Astrocyte (in vitro differentiated cells and primary cell): ENCODE measurements around the gene ABCC4.

Source experiments
- EZH2 ChIP-seq: IDR thresholded peaks from 2 replicates; pipeline ENCODE4 v1.6.1; 2012; ENCODE audit warnings: mild to moderate bottlenecking, low read length, inconsistent platforms; ENCODE audit not compliant: insufficient read depth
- TF ChIP-seq, protein P1 (sequence below): IDR thresholded peaks from 2 replicates; pipeline ENCODE4 v1.5.1; 2011; ENCODE audit warnings: low read depth, mild to moderate bottlenecking, inconsistent platforms, low read length, moderate library complexity; ENCODE audit not compliant: insufficient read depth

- TF ChIP-seq, protein P1, sequence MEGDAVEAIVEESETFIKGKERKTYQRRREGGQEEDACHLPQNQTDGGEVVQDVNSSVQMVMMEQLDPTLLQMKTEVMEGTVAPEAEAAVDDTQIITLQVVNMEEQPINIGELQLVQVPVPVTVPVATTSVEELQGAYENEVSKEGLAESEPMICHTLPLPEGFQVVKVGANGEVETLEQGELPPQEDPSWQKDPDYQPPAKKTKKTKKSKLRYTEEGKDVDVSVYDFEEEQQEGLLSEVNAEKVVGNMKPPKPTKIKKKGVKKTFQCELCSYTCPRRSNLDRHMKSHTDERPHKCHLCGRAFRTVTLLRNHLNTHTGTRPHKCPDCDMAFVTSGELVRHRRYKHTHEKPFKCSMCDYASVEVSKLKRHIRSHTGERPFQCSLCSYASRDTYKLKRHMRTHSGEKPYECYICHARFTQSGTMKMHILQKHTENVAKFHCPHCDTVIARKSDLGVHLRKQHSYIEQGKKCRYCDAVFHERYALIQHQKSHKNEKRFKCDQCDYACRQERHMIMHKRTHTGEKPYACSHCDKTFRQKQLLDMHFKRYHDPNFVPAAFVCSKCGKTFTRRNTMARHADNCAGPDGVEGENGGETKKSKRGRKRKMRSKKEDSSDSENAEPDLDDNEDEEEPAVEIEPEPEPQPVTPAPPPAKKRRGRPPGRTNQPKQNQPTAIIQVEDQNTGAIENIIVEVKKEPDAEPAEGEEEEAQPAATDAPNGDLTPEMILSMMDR: no peak
- TF ChIP-seq EZH2: no peak
Measured at GRCh38 chr13:95086761-95087160, 214.5 kb downstream of the ABCC4 start.
